ENCODE measurements around the gene ATP5F1D.

ATP5F1D gene

GRCh38 chr19:1268226-1269064, 26.9 kb downstream of the ATP5F1D start:
- peak in 9 of 58 donors; percentile 16 to 61 (median 45) for DNase-seq

DNA sequence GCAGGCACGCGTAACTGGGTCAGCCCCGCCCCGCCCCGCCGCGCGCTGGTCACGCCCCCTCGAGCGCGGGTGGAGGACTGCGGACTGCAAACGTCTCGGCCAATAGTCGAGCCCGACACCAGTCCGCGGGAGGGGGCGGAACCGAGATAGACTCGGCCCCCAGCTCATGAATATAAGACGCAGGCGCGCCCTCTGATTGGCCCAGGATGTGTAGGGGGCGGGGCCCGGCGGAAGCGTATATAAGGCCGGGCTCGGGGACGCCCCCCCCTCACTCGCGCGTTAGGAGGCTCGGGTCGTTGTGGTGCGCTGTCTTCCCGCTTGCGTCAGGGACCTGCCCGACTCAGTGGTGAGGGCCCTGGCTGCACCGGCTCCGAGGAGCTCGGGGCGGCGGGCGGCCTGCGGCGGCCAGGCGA, 27.5 kb downstream of the ATP5F1D start, which contains the start of gene CIRBP:
Gene CIRBP, plus strand, starts transcription at position 268 of the 413 bp plus-strand sequence. CDS start 1,602 bp downstream, outside the sequence.
- peak; percentile 78 to 100 (median 99) for DNase-seq

GRCh38 chr19:1269478-1270212, 28.1 kb downstream of the ATP5F1D start:
- DNase-seq = peak in 57 of 58 donors; percentile 32 to 92 (median 80)

DNA sequence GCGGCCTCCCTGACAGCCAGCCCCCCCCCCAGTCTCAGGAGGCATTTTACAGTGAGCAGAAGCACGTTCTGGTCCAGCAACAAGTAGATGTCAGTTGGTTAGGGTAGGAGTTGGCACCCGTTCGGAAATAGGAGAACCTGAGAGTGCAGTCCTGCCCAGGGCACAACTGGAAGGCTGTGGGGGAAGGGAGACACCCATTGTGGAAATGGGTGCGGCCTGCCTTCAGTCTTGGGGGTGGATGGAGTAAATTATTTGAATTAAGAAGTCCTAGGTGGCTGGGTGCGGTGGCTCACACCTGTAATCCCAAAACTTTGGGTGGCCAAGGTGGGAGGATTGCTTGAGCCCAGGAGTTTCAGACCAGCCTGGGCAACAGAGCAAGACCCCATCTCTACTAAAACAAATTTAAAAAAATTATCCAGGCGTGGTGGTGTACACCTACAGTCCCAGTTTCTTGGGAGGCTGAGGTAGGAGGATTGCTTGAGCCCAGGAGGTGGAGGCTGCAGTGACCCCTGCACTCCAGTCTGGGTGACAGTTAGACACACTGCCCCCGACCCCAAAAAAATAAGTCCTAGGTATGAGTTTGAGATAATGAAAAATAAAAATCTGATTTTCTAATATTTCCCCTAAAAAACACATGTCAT, 28.8 kb downstream of the ATP5F1D start:
- DNase-seq = no peak

DNA sequence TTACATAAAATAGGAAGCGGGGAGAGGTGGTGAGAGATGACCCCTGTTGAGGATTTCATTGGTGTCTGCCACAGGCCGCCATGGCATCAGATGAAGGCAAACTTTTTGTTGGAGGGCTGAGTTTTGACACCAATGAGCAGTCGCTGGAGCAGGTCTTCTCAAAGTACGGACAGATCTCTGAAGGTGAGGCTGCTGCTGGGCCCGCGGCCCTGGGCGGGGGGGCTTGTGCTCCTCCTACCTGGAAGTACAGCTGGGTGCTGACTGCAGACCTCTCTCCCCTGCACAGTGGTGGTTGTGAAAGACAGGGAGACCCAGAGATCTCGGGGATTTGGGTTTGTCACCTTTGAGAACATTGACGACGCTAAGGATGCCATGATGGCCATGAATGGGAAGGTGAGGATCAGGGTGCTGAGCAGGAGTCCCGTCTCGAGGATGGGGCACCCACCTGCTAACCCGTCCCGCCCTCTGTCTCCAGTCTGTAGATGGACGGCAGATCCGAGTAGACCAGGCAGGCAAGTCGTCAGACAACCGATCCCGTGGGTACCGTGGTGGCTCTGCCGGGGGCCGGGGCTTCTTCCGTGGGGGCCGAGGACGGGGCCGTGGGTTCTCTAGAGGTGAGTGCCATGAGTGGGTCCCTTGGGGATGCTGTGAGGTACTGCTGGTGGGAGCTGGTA, 29.4 kb downstream of the ATP5F1D start:
- DNase-seq = no peak

- peak in 1 of 58 donors; percentile 20 for DNase-seq
Observed at GRCh38 chr19:1271528-1272422, 30.2 kb downstream of the ATP5F1D start.

GRCh38 chr19:1272423-1273262, 31.1 kb downstream of the ATP5F1D start:
- DNase-seq = peak in 8 of 58 donors; percentile 14 to 55 (median 22)

GRCh38 chr19:1273263-1274041, 31.9 kb downstream of the ATP5F1D start:
- DNase-seq = no peak

GRCh38 chr19:1274081-1274851, 32.7 kb downstream of the ATP5F1D start:
- no peak for DNase-seq

DNA sequence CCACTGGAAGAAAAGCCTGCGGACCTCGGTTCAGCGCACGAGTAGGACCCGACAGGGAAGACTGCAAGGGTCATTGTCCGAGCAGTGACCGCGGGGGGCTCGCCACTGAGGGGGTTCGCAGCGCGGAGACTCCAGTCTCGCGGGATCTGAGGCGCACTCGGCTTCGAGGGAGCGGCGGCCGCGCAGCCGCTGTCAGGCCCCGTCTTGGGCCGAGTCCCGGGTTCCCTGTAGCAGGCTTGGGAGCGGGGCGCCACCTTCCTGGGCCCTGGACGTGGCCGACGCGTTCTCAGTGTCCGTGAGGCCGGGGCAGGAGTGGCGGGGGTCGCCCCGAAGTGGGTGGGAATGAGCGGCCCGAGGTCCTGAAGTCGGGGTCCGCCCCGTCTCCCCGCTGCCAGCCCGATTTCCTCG, 33.3 kb downstream of the ATP5F1D start:
- peak in 2 of 58 donors; percentile 41 to 59 for DNase-seq

- DNase-seq = peak; percentile 61 to 98 (median 94)
Observed at GRCh38 chr19:1275260-1275975, 33.9 kb downstream of the ATP5F1D start, which contains the start of gene FAM174C. TSS of gene FAM174C (plus strand) at chr19:1275530. CDS start at chr19:1275550, 20 bp downstream.

GRCh38 chr19:1275976-1276627, 34.6 kb downstream of the ATP5F1D start:
- DNase-seq = peak in 6 of 58 donors; percentile 56 to 75 (median 67)

GRCh38 chr19:1276628-1277022, 35.1 kb downstream of the ATP5F1D start:
- DNase-seq = no peak

DNA sequence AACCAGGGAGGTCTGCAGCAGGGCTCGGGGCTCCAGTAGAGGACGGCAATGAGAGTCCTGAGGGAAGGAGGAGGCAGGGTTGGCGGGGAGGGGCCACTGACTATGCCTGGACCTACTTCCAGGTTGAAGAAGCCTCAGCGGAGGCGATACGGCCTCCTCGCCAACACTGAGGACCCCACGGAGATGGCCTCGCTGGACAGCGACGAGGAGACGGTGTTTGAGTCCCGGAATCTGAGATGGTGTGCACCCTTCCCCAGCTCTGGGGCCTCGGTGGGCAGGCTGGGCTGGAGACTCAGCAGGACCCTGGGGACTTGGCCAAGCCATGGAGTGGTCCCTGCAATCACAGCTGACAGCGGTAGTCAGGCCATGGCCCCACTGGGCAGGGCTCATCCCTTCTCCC, 35.5 kb downstream of the ATP5F1D start:
- no peak for DNase-seq

GRCh38 chr19:1278074-1278473, 36.5 kb downstream of the ATP5F1D start:
- DNase-seq = no peak
